H9 (cell line): ENCODE measurements around the gene RBM33. TPM values are rescaled to one million over a fixed set of nuclear protein-coding genes. Genes with fewer than 3 reads are reported as not detected.
A peak's percentile ranks its signal among the peaks of the same experiment; 100 is the strongest.

ENCODE experiments used
- DNase-seq: peaks from one replicate; pipeline ENCODE4 v3.0.0-alpha.2; 2017
- H2AFZ ChIP-seq: one replicate; pipeline ENCODE4 v1.6.1; 2013; ENCODE audit warnings: mild to moderate bottlenecking, low read length, control low read depth, moderate library complexity
- H2AK5ac ChIP-seq: 2 replicates; pipeline ENCODE4 v1.6.1; 2013; ENCODE audit warnings: low read length, control low read depth, mixed read lengths; ENCODE audit not compliant: insufficient read length
- H2BK120ac ChIP-seq: one replicate; pipeline ENCODE4 v1.6.1; 2013; ENCODE audit warnings: low read depth, mild to moderate bottlenecking, low read length, control low read depth, inconsistent platforms; ENCODE audit not compliant: poor library complexity, severe bottlenecking
- H2BK12ac ChIP-seq: 2 replicates; pipeline ENCODE4 v1.6.1; 2013; ENCODE audit warnings: low read length, control low read depth, mixed read lengths, low read depth; ENCODE audit not compliant: insufficient read length
- H2BK15ac ChIP-seq: 2 replicates; pipeline ENCODE4 v1.6.1; 2013; ENCODE audit warnings: low read depth, low read length, control low read depth
- H2BK20ac ChIP-seq: one replicate; pipeline ENCODE4 v1.6.1; 2013; ENCODE audit warnings: low read depth, mild to moderate bottlenecking, low read length, control low read depth, inconsistent platforms; ENCODE audit not compliant: poor library complexity, severe bottlenecking
- H2BK5ac ChIP-seq: 2 replicates; pipeline ENCODE4 v1.6.1; 2013; ENCODE audit warnings: low read length, control low read depth, mixed read lengths; ENCODE audit not compliant: insufficient read length
- H3K14ac ChIP-seq: 2 replicates; pipeline ENCODE4 v1.6.1; 2013; ENCODE audit warnings: low read length, control low read depth; ENCODE audit not compliant: insufficient read depth
- H3K18ac ChIP-seq: 2 replicates; pipeline ENCODE4 v1.6.1; 2013; ENCODE audit warnings: low read depth, mild to moderate bottlenecking, mixed read lengths, low read length, control low read depth; ENCODE audit not compliant: insufficient read length
- H3K23ac ChIP-seq: 2 replicates; pipeline ENCODE4 v1.6.1; 2013; ENCODE audit warnings: low read length, control low read depth, mixed read lengths, low read depth; ENCODE audit not compliant: insufficient read length
- H3K23me2 ChIP-seq: 2 replicates; pipeline ENCODE4 v1.6.1; 2013; ENCODE audit warnings: low read depth, mild to moderate bottlenecking, mixed read lengths, low read length, control low read depth; ENCODE audit not compliant: insufficient read length, poor library complexity, severe bottlenecking
- H3K27ac ChIP-seq: 2 replicates; pipeline ENCODE4 v1.5.1; 2013; ENCODE audit warnings: low read length, control low read depth, mixed read lengths, low read depth; ENCODE audit not compliant: insufficient read length
- H3K27me3 ChIP-seq: 2 replicates; pipeline ENCODE4 v1.6.1; 2013; ENCODE audit warnings: low read length, control low read depth, inconsistent platforms; ENCODE audit not compliant: insufficient read depth
- H3K4ac ChIP-seq: 2 replicates; pipeline ENCODE4 v1.6.1; 2013; ENCODE audit warnings: low read depth, mild to moderate bottlenecking, control low read depth, inconsistent platforms, low read length, moderate library complexity
- H3K4me1 ChIP-seq: 2 replicates; pipeline ENCODE4 v1.6.1; 2013; ENCODE audit warnings: low read length, control low read depth, inconsistent platforms; ENCODE audit not compliant: insufficient read depth
- H3K4me2 ChIP-seq: 2 replicates; pipeline ENCODE4 v1.6.1; 2013; ENCODE audit warnings: low read length, control low read depth, mixed read lengths; ENCODE audit not compliant: insufficient read length, insufficient read depth
- H3K56ac ChIP-seq: 2 replicates; pipeline ENCODE4 v1.6.1; 2013; ENCODE audit warnings: low read depth, mild to moderate bottlenecking, mixed read lengths, low read length, control low read depth; ENCODE audit not compliant: insufficient read length
- H3K79me1 ChIP-seq: 2 replicates; pipeline ENCODE4 v1.6.1; 2013; ENCODE audit warnings: low read depth, mild to moderate bottlenecking, moderate library complexity, low read length, control low read depth, inconsistent platforms; ENCODE audit not compliant: insufficient read depth, poor library complexity, severe bottlenecking
- H3K79me2 ChIP-seq: 2 replicates; pipeline ENCODE4 v1.6.1; 2013; ENCODE audit warnings: low read length, control low read depth, inconsistent platforms; ENCODE audit not compliant: insufficient read depth
- H3K9ac ChIP-seq: 2 replicates; pipeline ENCODE4 v1.6.1; 2013; ENCODE audit warnings: low read length, control low read depth, mixed read lengths; ENCODE audit not compliant: insufficient read length; ENCODE audit errors: extremely low read depth
- H3K9me3 ChIP-seq: one replicate; pipeline ENCODE4 v1.6.1; 2013; ENCODE audit warnings: low read depth, low read length, inconsistent platforms; ENCODE audit not compliant: control insufficient read depth
- H3T11ph ChIP-seq: one replicate; pipeline ENCODE4 v1.6.1; 2013; ENCODE audit warnings: mild to moderate bottlenecking, low read length, control low read depth, inconsistent platforms
- H4K20me1 ChIP-seq: one replicate; pipeline ENCODE4 v1.6.1; 2013; ENCODE audit not compliant: control insufficient read depth, insufficient read length, insufficient read depth
- H4K5ac ChIP-seq: 2 replicates; pipeline ENCODE4 v1.6.1; 2013; ENCODE audit warnings: low read depth, mild to moderate bottlenecking, mixed read lengths, low read length, control low read depth; ENCODE audit not compliant: insufficient read length
- H4K8ac ChIP-seq: replicated peaks from 2 replicates; pipeline ENCODE4 v1.6.1; 2013; ENCODE audit warnings: low read length, control low read depth, mixed read lengths, low read depth; ENCODE audit not compliant: insufficient read length
- H4K91ac ChIP-seq: 2 replicates; pipeline ENCODE4 v1.6.1; 2013; ENCODE audit warnings: low read depth, mild to moderate bottlenecking, moderate library complexity, mixed read lengths, low read length, control low read depth; ENCODE audit not compliant: insufficient read length
- H3K27ac Mint-ChIP-seq, 3 experiments: 2 replicates in 2 of 3; 3 replicates in 1 of 3; pipeline ENCODE4 v1.8.0; 2020 to 2021; ENCODE audit warnings: mixed read lengths in 3 of 3, mild to moderate bottlenecking in 1 of 3, moderate library complexity in 1 of 3
- H3K27me3 Mint-ChIP-seq: 2 replicates; pipeline ENCODE4 v1.8.0; 2021; ENCODE audit warnings: low read depth, mild to moderate bottlenecking, moderate library complexity, mixed read lengths
- H3K36me3 Mint-ChIP-seq, 3 experiments: 2 replicates in 2 of 3; 3 replicates in 1 of 3; pipeline ENCODE4 v1.8.0; 2020 to 2021; ENCODE audit warnings: low read depth in 3 of 3, mixed read lengths in 3 of 3; ENCODE audit not compliant: insufficient read depth in 1 of 3
- H3K4me1 Mint-ChIP-seq, 2 experiments: 2 replicates each; pipeline ENCODE4 v1.8.0; 2020; ENCODE audit warnings: mixed read lengths in 2 of 2
- H3K4me3 Mint-ChIP-seq, 2 experiments: 2 replicates in 1 of 2; 3 replicates in 1 of 2; pipeline ENCODE4 v1.8.0; 2020 to 2021; ENCODE audit warnings: mild to moderate bottlenecking in 2 of 2, mixed read lengths in 2 of 2, moderate library complexity in 1 of 2
- H3K9me3 Mint-ChIP-seq, 2 experiments: 2 replicates in 1 of 2; 3 replicates in 1 of 2; pipeline ENCODE4 v1.8.0; 2020; ENCODE audit warnings: mild to moderate bottlenecking in 2 of 2, mixed read lengths in 2 of 2, moderate library complexity in 1 of 2
- CTCF ChIP-seq: fragments of 200-600 bp; sonication (generic); conservative IDR thresholded peaks from 3 replicates; pipeline ENCODE4 v1.8.0; 2021; ENCODE audit warnings: antibody characterized with exemption, mild to moderate bottlenecking
- WGBS: extraction: QIAGEN DNeasy Blood & Tissue Kit; methylation state at CpG from one replicate; pipeline ENCODE4 v1.1.7; 2013; ENCODE audit warnings: missing lambda C conversion rate, low lambda C conversion rate, mixed read lengths; ENCODE audit not compliant: insufficient read length; ENCODE audit errors: extremely low coverage; 5-methylcytosine and 5-hydroxymethylcytosine counted together
- total RNA-seq: library from RNA; stranded (reverse); gene quantifications from 2 replicates; pipeline ENCODE4 v1.2.1, GENCODE V29; 2021

The RBM33 gene
- total RNA-seq, 1 experiment from 2014 or later: 71.3 TPM

GRCh38 chr7:155782466-155782865 is 138.0 kb downstream of the RBM33 start:
- no peak for TF ChIP-seq CTCF
- Histone ChIP-seq H3T11ph (no peak overlapping the region), H2BK15ac (no peak overlapping the region), H2BK12ac (no peak overlapping the region), H4K20me1 (no peaks in the 10 kb centered on the region), H3K14ac (no peak overlapping the region), H3K4ac (no peak overlapping the region), H3K27me3 (no peaks in the 10 kb centered on the region; the same call in 1 of the 2 replicates), H3K56ac (no peak overlapping the region), H3K23ac (no peak overlapping the region), H4K91ac (no peak overlapping the region), H4K5ac (no peak overlapping the region), H3K23me2 (peaks cover 5% of the 10 kb centered on the region), H3K79me1 (no peaks in the 10 kb centered on the region), H3K4me2 (no peak overlapping the region), H2BK20ac (no peak overlapping the region), H3K9ac (no peak overlapping the region), H2AK5ac (no peak overlapping the region), H3K79me2 (no peaks in the 10 kb centered on the region), H3K9me3 (no peaks in the 10 kb centered on the region), H2AFZ (no peak overlapping the region), H3K4me1 (no peaks in the 10 kb centered on the region), H4K8ac (no peak overlapping the region), H2BK120ac (no peak overlapping the region), H3K27ac (no peak overlapping the region), H2BK5ac (no peak overlapping the region), H3K18ac (no peak overlapping the region)
- H3K9me3 Mint-ChIP-seq: no peaks in the 10 kb centered on the region
- H3K4me1 Mint-ChIP-seq: peaks cover 22 to 24% of the 10 kb centered on the region in 2 experiments
- DNase-seq: no peak
- H3K4me3 Mint-ChIP-seq: no peak overlapping the region
- H3K36me3 Mint-ChIP-seq: peaks cover 2 to 38% (median 13%) of the 10 kb centered on the region in 3 experiments; a peak in 6 of 7 replicates
- H3K27me3 Mint-ChIP-seq: peaks cover 20% of the 10 kb centered on the region
- WGBS: no CpG with 5 or more reads among the region's 10 CpGs
- peak overlapping the region in 1 of 3 experiments; percentile 78; a peak in 2 of 7 replicates for H3K27ac Mint-ChIP-seq
